Panc1 (cell line): ENCODE data around the gene HTR3D. TPM values are rescaled to one million over a fixed set of nuclear protein-coding genes. Genes with fewer than 3 reads are reported as not detected.
"Not testable (repeated sequence)": the region's sequence is repeated elsewhere in the genome, so short reads cannot be mapped to it uniquely, and the experiment has no call there.

ENCODE experiments used
- ATAC-seq: fragments of 200-7000 bp; cut with Tn5 transposase; 2 replicates; pipeline ENCODE4 v1.9.1; 2020; ENCODE audit warnings: mild to moderate bottlenecking, moderate library complexity
- BruUV-seq: library from RNA; stranded (reverse); fragments of 400-500 nt; replicated peaks from 2 replicates; lab custom pipeline; 2021; lab: Mats Ljungman, UMichigan
- CTCF ChIA-PET: fragments of 300-600 bp; sonication (Branson Sonifier 250); formaldehyde crosslinking; loops from one replicate; lab custom pipeline; 2022; ENCODE audit warnings: antibody characterized with exemption; lab: Charles Lee
- POLR2A ChIA-PET: fragments of 300-600 bp; sonication (Branson Sonifier 250); formaldehyde crosslinking; loops from one replicate; lab custom pipeline; 2022; ENCODE audit warnings: antibody characterized with exemption; lab: Charles Lee
- DNase-seq: peaks from one replicate; pipeline ENCODE4 v3.0.0-alpha.2; 2010; ENCODE audit warnings: low read depth, low spot score
- H3K27ac ChIP-seq: 2 replicates; pipeline ENCODE4 v1.5.1; 2011; ENCODE audit warnings: mild to moderate bottlenecking, low read length, inconsistent platforms
- H3K27me3 ChIP-seq: fragments of 200-500 bp; sonication (Bioruptor generic); 2 replicates; pipeline ENCODE4 v1.6.0; 2014; ENCODE audit warnings: low read length, inconsistent platforms; ENCODE audit not compliant: control insufficient read depth, insufficient read depth
- H3K36me3 ChIP-seq: fragments of 200-500 bp; sonication (Bioruptor generic); 2 replicates; pipeline ENCODE4 v1.5.1; 2014; ENCODE audit warnings: inconsistent platforms, mild to moderate bottlenecking, low read length, moderate library complexity; ENCODE audit not compliant: control insufficient read depth, insufficient read depth
- H3K4me1 ChIP-seq: 2 replicates; pipeline ENCODE4 v1.5.1; 2011; ENCODE audit warnings: inconsistent platforms, mild to moderate bottlenecking, low read length, moderate library complexity; ENCODE audit not compliant: control insufficient read depth, insufficient read depth
- H3K4me3 ChIP-seq, 2 experiments: 2 replicates each; pipeline ENCODE4 v1.5.1; 2011 to 2012; ENCODE audit warnings: low read depth in 2 of 2, low read length in 2 of 2, mild to moderate bottlenecking in 2 of 2, inconsistent platforms in 1 of 2, moderate library complexity in 1 of 2
- H3K9me3 ChIP-seq: fragments of 200-500 bp; sonication (Bioruptor generic); 2 replicates; pipeline ENCODE4 v1.5.1; 2014; ENCODE audit warnings: low read depth, mild to moderate bottlenecking, inconsistent platforms, low read length, moderate library complexity; ENCODE audit not compliant: control insufficient read depth, insufficient read depth
- CTCF ChIP-seq: fragments of 450-650 bp; IDR thresholded peaks from 2 replicates; pipeline ENCODE4 v1.5.1; 2017; ENCODE audit warnings: mild to moderate bottlenecking
- POLR2AphosphoS5 ChIP-seq: IDR thresholded peaks from 2 replicates; pipeline ENCODE4 v1.6.1; 2012; ENCODE audit warnings: mild to moderate bottlenecking, low read depth, low read length, moderate library complexity
- SIN3A ChIP-seq: IDR thresholded peaks from 2 replicates; pipeline ENCODE4 v1.6.1; 2012; ENCODE audit warnings: low read depth, mild to moderate bottlenecking, low read length, moderate library complexity, borderline replicate concordance; ENCODE audit not compliant: insufficient read depth
- TCF7L2 ChIP-seq: IDR thresholded peaks from 2 replicates; pipeline ENCODE4 v1.6.1; 2011; ENCODE audit warnings: mild to moderate bottlenecking, low read depth, low read length, inconsistent platforms
- in situ Hi-C: cut with HindIII; loops from 2 replicates; pipeline ENCODE4 v1.10.0; 2016; ENCODE audit warnings: low sequenced_read_pairs, low pct_unique_long_range_greater_than_20kb
- intact Hi-C: fragments of 100-400 bp; cut with micrococcal nuclease; formaldehyde crosslinking; loops from one replicate; pipeline ENCODE4 v1.10.0; 2022; ENCODE audit not compliant: unreplicated experiment
- total RNA-seq: library from RNA; stranded (reverse); gene quantifications from one replicate; pipeline ENCODE4 v1.2.1, GENCODE V29; 2021; ENCODE audit not compliant: unreplicated experiment
- TF ChIP-seq, protein P1 (sequence below), 2 experiments: IDR thresholded peaks; 2 replicates each; pipeline ENCODE4 v1.6.1; 2011 to 2012; ENCODE audit warnings: low read depth in 2 of 2, control low read depth in 1 of 2, low read length in 1 of 2, mild to moderate bottlenecking in 1 of 2, moderate library complexity in 1 of 2; ENCODE audit not compliant: insufficient read depth in 1 of 2

The HTR3D gene
- total RNA-seq, 1 experiment from 2014 or later, result not detected

GRCh38 chr3:184004476-184004875 is 27.1 kb upstream of the HTR3D start:
- POLR2A ChIA-PET, result interaction anchor here (0.6 kb wide), 1 partner anchor 63 kb away, joined by 4 read pairs; no protein-coding TSS in a partner anchor
- TF ChIP-seq CTCF, result no peak
- no peak for TF ChIP-seq SIN3A
- no peak for TF ChIP-seq POLR2AphosphoS5
- H3K36me3 ChIP-seq, result no peaks in the 10 kb centered on the region
- ATAC-seq, result no peak
- no peaks in the 10 kb centered on the region for H3K9me3 ChIP-seq
- peaks cover 11% of the 10 kb centered on the region for H3K4me1 ChIP-seq
- no peaks in the 10 kb centered on the region for H3K27me3 ChIP-seq
- no peak for DNase-seq
- no TSS peak for BruUV-seq
- in situ Hi-C loops, result no loop called here
- CTCF ChIA-PET, result no interaction called here
- intact Hi-C loops, result no loop called here
- no peak overlapping the region for H3K4me3 ChIP-seq
- no peak overlapping the region for H3K27ac ChIP-seq

DNA sequence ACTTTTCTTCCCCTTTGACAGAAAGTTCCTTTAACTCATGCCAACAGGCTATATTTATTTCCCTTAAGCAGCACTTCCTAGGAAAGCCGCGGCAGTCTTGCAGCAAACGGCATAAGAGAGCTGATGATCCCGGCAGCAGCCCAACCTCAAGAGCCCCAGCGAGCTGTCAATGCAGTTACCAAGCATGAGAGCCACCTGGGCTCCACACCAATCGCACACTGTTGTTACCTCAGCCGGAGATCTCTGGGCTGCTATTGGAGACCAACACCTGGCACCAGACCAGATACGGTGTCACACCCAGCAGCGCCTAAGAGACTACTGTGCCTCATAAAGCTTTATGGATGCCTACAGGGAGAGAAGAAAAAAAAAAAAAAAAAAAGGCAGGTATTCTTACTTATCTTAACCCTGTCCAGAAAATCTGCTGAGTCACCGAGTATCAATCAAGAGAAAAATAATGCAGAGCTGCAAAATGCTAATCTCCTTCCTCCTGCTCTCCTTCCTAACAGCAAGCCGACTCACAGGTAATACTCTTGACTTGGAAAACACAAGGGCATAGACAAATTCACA is 25.5 kb upstream of the HTR3D start:
- intact Hi-C loops (no loop called here), in situ Hi-C loops (no loop called here)
- no TSS peak for BruUV-seq
- POLR2A ChIA-PET, result interaction anchor here (0.6 to 0.7 kb wide), 4 partner anchors 122 to 1241 kb away, joined by 5 to 11 read pairs (median 6); no protein-coding TSS in a partner anchor
- Histone ChIP-seq H3K27ac (peak overlapping the region; percentile 44), H3K9me3 (no peaks in the 10 kb centered on the region), H3K36me3 (no peaks in the 10 kb centered on the region), H3K27me3 (no peaks in the 10 kb centered on the region), H3K4me3 (no peak overlapping the region), H3K4me1 (peaks cover 11% of the 10 kb centered on the region)
- TF ChIP-seq POLR2AphosphoS5, result no peak
- TF ChIP-seq, protein P1, sequence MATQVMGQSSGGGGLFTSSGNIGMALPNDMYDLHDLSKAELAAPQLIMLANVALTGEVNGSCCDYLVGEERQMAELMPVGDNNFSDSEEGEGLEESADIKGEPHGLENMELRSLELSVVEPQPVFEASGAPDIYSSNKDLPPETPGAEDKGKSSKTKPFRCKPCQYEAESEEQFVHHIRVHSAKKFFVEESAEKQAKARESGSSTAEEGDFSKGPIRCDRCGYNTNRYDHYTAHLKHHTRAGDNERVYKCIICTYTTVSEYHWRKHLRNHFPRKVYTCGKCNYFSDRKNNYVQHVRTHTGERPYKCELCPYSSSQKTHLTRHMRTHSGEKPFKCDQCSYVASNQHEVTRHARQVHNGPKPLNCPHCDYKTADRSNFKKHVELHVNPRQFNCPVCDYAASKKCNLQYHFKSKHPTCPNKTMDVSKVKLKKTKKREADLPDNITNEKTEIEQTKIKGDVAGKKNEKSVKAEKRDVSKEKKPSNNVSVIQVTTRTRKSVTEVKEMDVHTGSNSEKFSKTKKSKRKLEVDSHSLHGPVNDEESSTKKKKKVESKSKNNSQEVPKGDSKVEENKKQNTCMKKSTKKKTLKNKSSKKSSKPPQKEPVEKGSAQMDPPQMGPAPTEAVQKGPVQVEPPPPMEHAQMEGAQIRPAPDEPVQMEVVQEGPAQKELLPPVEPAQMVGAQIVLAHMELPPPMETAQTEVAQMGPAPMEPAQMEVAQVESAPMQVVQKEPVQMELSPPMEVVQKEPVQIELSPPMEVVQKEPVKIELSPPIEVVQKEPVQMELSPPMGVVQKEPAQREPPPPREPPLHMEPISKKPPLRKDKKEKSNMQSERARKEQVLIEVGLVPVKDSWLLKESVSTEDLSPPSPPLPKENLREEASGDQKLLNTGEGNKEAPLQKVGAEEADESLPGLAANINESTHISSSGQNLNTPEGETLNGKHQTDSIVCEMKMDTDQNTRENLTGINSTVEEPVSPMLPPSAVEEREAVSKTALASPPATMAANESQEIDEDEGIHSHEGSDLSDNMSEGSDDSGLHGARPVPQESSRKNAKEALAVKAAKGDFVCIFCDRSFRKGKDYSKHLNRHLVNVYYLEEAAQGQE (IDR thresholded peaks at IDR 0.05; ENCODE audit: insufficient read depth in 1 of 2, low read depth in 2 of 2, low read length in 1 of 2), result no peak
- no peak for TF ChIP-seq SIN3A
- TF ChIP-seq TCF7L2, result no peak
- no peak for TF ChIP-seq CTCF
- DNase-seq (no peak), ATAC-seq (peak; percentile 75)
- CTCF ChIA-PET, result interaction anchor here (0.6 to 1.1 kb wide), 5 partner anchors 8 to 145 kb away, joined by 3 to 9 read pairs (median 4); partner anchors contain the start of gene ABCC5

- H3K36me3 ChIP-seq, in situ Hi-C loops, intact Hi-C loops, BruUV-seq, DNase-seq, ATAC-seq, H3K27ac ChIP-seq, H3K4me3 ChIP-seq, H3K27me3 ChIP-seq, H3K9me3 ChIP-seq: not testable (repeated sequence)
- ChIA-PET POLR2A (interaction anchor here (0.6 kb wide), 1 partner anchor 130 kb away, joined by 3 read pairs; no protein-coding TSS in a partner anchor), CTCF (interaction anchor here (0.7 kb wide), 1 partner anchor 11 kb away, joined by 3 read pairs; the partner anchor contains the start of gene ABCC5)
- peaks cover 11% of the 10 kb centered on the region for H3K4me1 ChIP-seq
Observed at GRCh38 chr3:184007143-184007813, 24.3 kb upstream of the HTR3D start.
